Muscle of leg (tissue), 11 donors: ENCODE data around the gene HTRA3. TPM values are rescaled to one million over a fixed set of nuclear protein-coding genes. Genes with fewer than 3 reads are reported as not detected.

Source experiments
- DNase-seq: peaks from one replicate; pipeline ENCODE4 v3.0.0; 2013
- H3K27ac ChIP-seq: one replicate; pipeline ENCODE4 v1.5.1; 2013; ENCODE audit warnings: mild to moderate bottlenecking, low read length, control low read depth
- H3K27me3 ChIP-seq: one replicate; pipeline ENCODE4 v1.6.1; 2013; ENCODE audit warnings: low read length; ENCODE audit not compliant: control insufficient read depth, insufficient read depth
- H3K36me3 ChIP-seq: one replicate; pipeline ENCODE4 v1.6.1; 2013; ENCODE audit warnings: low read length; ENCODE audit not compliant: control insufficient read depth, insufficient read depth
- H3K4me1 ChIP-seq: one replicate; pipeline ENCODE4 v1.6.1; 2013; ENCODE audit warnings: low read length; ENCODE audit not compliant: control insufficient read depth, insufficient read depth
- H3K4me3 ChIP-seq: one replicate; pipeline ENCODE4 v1.5.1; 2013; ENCODE audit warnings: low read length, control low read depth
- H3K9me3 ChIP-seq: replicated peaks from 2 replicates; pipeline ENCODE4 v1.6.1; 2013; ENCODE audit warnings: low read depth, low read length; ENCODE audit not compliant: control insufficient read depth
- WGBS: methylation state at CpG from one replicate; pipeline ENCODE4 v1.1.5; 2013; ENCODE audit warnings: missing lambda C conversion rate; ENCODE audit not compliant: insufficient coverage; 5-methylcytosine and 5-hydroxymethylcytosine counted together
- polyA plus RNA-seq, 8 donors: library from polyadenylated mRNA; unstranded; fragments of 120-200 nt; gene quantifications; one replicate each; pipeline versions ENCODE4 v1.2.1 to v1.2.3, GENCODE V29; 2013; ENCODE audit warnings: inconsistent platforms in 1 of 8, low replicate concordance in 1 of 8; ENCODE audit not compliant: insufficient read length in 8 of 8, insufficient read depth in 1 of 8
- total RNA-seq: library from RNA; stranded (reverse); fragments of 120-200 nt; gene quantifications from one replicate; pipeline ENCODE4 v1.2.4, GENCODE V29; 2013

HTRA3 gene
- total and polyA plus RNA-seq, 9 donors, result 40.7 to 87.4 (median 61.2) TPM

- Histone ChIP-seq H3K4me3 (no peak overlapping the region), H3K27ac (no peak overlapping the region), H3K9me3 (peaks cover 4% of the 10 kb centered on the region), H3K27me3 (peaks cover 2% of the 10 kb centered on the region), H3K4me1 (peaks cover 34% of the 10 kb centered on the region), H3K36me3 (no peaks in the 10 kb centered on the region)
- DNase-seq, result peak; percentile 46
- WGBS, result 44% methylated on average over 21 of the region's 24 CpGs
Measured at GRCh38 chr4:8308856-8309771, 39.6 kb downstream of the HTRA3 start.

- Histone ChIP-seq H3K4me1 (peaks cover 38% of the 10 kb centered on the region), H3K36me3 (no peaks in the 10 kb centered on the region), H3K27ac (no peak overlapping the region), H3K4me3 (no peak overlapping the region), H3K9me3 (peaks cover 4% of the 10 kb centered on the region), H3K27me3 (peaks cover 4% of the 10 kb centered on the region)
- 28% methylated on average over 4 of the region's 10 CpGs for WGBS
- DNase-seq, result no peak
Measured at GRCh38 chr4:8310306-8310705, 40.8 kb downstream of the HTRA3 start.

GRCh38 chr4:8311101-8312068, 41.8 kb downstream of the HTRA3 start:
- Histone ChIP-seq H3K4me3 (no peak overlapping the region), H3K36me3 (no peaks in the 10 kb centered on the region), H3K4me1 (peaks cover 43% of the 10 kb centered on the region), H3K27ac (no peak overlapping the region), H3K9me3 (peaks cover 4% of the 10 kb centered on the region), H3K27me3 (peaks cover 7% of the 10 kb centered on the region)
- WGBS, result 70% methylated on average over 11 of the region's 13 CpGs
- no peak for DNase-seq

GRCh38 chr4:8312069-8312445, 42.5 kb downstream of the HTRA3 start:
- WGBS, result 93% methylated on average over 3 of the region's 3 CpGs
- Histone ChIP-seq H3K27me3 (peaks cover 7% of the 10 kb centered on the region), H3K27ac (no peak overlapping the region), H3K4me1 (peaks cover 42% of the 10 kb centered on the region), H3K9me3 (peaks cover 4% of the 10 kb centered on the region), H3K36me3 (no peaks in the 10 kb centered on the region), H3K4me3 (no peak overlapping the region)
- no peak for DNase-seq

- Histone ChIP-seq H3K27me3 (peaks cover 7% of the 10 kb centered on the region), H3K36me3 (no peaks in the 10 kb centered on the region), H3K27ac (no peak overlapping the region), H3K4me3 (no peak overlapping the region), H3K9me3 (peaks cover 4% of the 10 kb centered on the region), H3K4me1 (peaks cover 38% of the 10 kb centered on the region)
- no peak for DNase-seq
Measured at GRCh38 chr4:8312976-8313375, 43.4 kb downstream of the HTRA3 start.

DNA sequence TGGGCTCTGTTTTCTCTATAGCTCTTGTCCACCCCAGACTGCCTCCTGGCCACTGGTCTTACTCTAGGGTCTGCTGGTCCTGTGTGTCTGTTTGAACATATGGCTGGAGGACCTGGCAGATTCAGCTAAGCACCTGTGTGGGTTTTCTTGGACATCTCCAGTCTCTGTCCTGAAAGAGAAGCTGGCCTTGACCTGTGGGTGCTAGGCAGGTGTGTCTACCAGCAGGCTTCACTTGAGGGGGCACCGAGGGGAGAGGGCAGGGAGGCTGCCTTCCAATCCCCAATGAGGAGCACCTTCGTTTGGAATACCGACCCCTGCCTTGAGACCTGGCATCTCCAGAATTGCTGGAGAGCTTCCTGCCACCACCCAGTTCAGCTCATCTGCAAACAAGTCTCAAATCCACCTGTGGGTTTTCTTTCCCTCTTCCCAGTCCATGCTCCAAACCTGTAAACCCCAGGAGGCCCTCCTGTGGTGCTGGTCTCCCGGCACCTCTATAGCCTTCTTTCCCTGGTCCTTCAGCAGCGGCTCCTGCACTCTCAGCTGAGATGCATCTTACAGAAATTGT, 45.2 kb downstream of the HTRA3 start:
- DNase-seq, result no peak
- peaks cover 4% of the 10 kb centered on the region for H3K9me3 ChIP-seq
- WGBS, result 89% methylated on average over 4 of the region's 5 CpGs
- H3K4me3 ChIP-seq, result no peak overlapping the region
- no peak overlapping the region for H3K27ac ChIP-seq
- peaks cover 5% of the 10 kb centered on the region for H3K27me3 ChIP-seq
- H3K36me3 ChIP-seq, result no peaks in the 10 kb centered on the region
- H3K4me1 ChIP-seq, result peaks cover 36% of the 10 kb centered on the region

- peak; percentile 84 for DNase-seq
- H3K27me3 ChIP-seq, result peaks cover 5% of the 10 kb centered on the region
- no peak overlapping the region for H3K4me3 ChIP-seq
- no peaks in the 10 kb centered on the region for H3K36me3 ChIP-seq
- 32% methylated on average over 21 of the region's 21 CpGs for WGBS
- H3K27ac ChIP-seq, result no peak overlapping the region
- H3K4me1 ChIP-seq, result peaks cover 37% of the 10 kb centered on the region
- peaks cover 4% of the 10 kb centered on the region for H3K9me3 ChIP-seq
Measured at GRCh38 chr4:8315435-8316250, 46.1 kb downstream of the HTRA3 start.

DNA sequence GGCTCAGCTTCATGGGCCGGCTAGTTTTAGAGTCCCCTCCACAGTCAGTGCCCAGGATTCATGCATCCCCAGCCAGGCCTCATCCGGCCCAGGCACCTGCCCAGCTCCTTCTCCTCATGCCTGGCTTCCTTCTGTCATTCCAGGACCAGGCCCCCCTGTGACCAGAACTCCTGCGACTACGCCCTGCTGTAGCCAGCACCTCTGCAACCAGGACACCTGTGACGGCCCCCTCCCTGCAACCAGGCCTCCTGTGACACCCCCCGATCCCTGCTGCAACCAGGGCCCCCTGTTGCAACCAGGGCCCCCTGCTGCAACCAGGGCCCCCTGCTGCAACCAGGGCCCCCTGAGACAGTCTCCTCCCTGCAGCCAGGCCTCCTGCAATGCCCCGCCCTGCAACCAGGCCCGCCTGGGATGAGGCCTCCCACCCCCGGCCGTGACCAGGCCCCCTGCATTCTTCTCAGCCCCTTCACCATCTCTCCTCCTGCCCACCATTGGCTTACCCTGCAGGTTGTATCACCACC, 46.8 kb downstream of the HTRA3 start:
- Histone ChIP-seq H3K4me3 (no peak overlapping the region), H3K27ac (no peak overlapping the region), H3K4me1 (peaks cover 37% of the 10 kb centered on the region), H3K27me3 (peaks cover 5% of the 10 kb centered on the region), H3K36me3 (no peaks in the 10 kb centered on the region), H3K9me3 (peaks cover 4% of the 10 kb centered on the region)
- no peak for DNase-seq
- WGBS, result 39% methylated on average over 6 of the region's 10 CpGs

DNA sequence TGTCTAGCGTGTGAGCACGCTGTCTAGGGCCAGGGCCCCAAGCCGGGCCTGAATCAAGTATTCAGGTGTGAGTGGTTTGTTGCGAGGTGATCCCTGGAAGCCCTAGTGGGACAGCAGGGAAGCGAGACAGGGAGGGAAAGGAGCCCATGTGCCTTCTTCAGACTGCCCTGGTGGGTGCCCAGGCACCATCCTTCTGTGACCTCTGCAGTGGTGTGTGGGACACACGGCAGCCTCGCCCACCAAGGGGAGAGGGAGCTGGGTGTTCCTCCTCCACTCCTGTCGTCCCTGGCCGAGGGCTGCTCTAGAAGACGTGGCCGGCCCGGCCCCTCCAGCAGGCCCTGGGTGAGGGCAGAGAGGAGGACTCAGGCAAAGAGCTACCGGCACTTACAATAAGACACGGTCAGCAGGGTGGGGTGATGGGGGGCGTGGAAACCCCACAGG, 47.4 kb downstream of the HTRA3 start:
- Histone ChIP-seq H3K4me3 (no peak overlapping the region), H3K4me1 (peaks cover 37% of the 10 kb centered on the region), H3K36me3 (no peaks in the 10 kb centered on the region), H3K9me3 (peaks cover 4% of the 10 kb centered on the region), H3K27ac (no peak overlapping the region), H3K27me3 (peaks cover 5% of the 10 kb centered on the region)
- WGBS, result 83% methylated on average over 9 of the region's 15 CpGs
- DNase-seq, result no peak
